HuH-7 (cell line): ENCODE results near the gene IFT172.
"Not testable (repeated sequence)": the region's sequence is repeated elsewhere in the genome, so short reads cannot be mapped to it uniquely, and the experiment has no call there.

Experiments used
- DNase-seq: peaks from one replicate; pipeline ENCODE4 v3.0.0; 2011; ENCODE audit warnings: low spot score

Gene IFT172

GRCh38 chr2:27489498-27490397, at the start of gene IFT172:
Gene IFT172 (minus strand): TSS chr2:27489743. CDS start chr2:27489653, 90 bp downstream.
- DNase-seq, result peak; percentile 94

GRCh38 chr2:27538839-27539450, 49.4 kb upstream of the IFT172 start:
- not testable (repeated sequence) for DNase-seq

GRCh38 chr2:27537287-27537686, 47.7 kb upstream of the IFT172 start:
- no peak for DNase-seq

- no peak for DNase-seq
Measured at GRCh38 chr2:27531983-27532382, 42.4 kb upstream of the IFT172 start.

GRCh38 chr2:27527182-27527581, 37.6 kb upstream of the IFT172 start:
- DNase-seq, result no peak

- DNase-seq, result no peak
Measured at GRCh38 chr2:27522400-27522945, 32.9 kb upstream of the IFT172 start.

GRCh38 chr2:27520316-27520715, 30.8 kb upstream of the IFT172 start:
- DNase-seq, result no peak

- no peak for DNase-seq
Measured at GRCh38 chr2:27518782-27519113, 29.2 kb upstream of the IFT172 start.

GRCh38 chr2:27518113-27518781, 28.7 kb upstream of the IFT172 start:
- DNase-seq, result no peak

GRCh38 chr2:27509326-27509725, 19.8 kb upstream of the IFT172 start:
- DNase-seq, result no peak

- DNase-seq, result no peak
Measured at GRCh38 chr2:27507293-27507692, 17.8 kb upstream of the IFT172 start.

GRCh38 chr2:27506587-27506986, 17.0 kb upstream of the IFT172 start:
- no peak for DNase-seq

- no peak for DNase-seq
Measured at GRCh38 chr2:27502142-27502541, 12.6 kb upstream of the IFT172 start.

- DNase-seq, result no peak
Measured at GRCh38 chr2:27501042-27501441, 11.5 kb upstream of the IFT172 start.

GRCh38 chr2:27498975-27499374, 9.4 kb upstream of the IFT172 start:
- no peak for DNase-seq

GRCh38 chr2:27497288-27497627, 7.7 kb upstream of the IFT172 start:
- DNase-seq, result no peak

- peak; percentile 50 for DNase-seq
Measured at GRCh38 chr2:27496357-27497287, 7.1 kb upstream of the IFT172 start, which contains the start of gene GCKR. Gene GCKR (plus strand): TSS chr2:27496839. CDS start chr2:27496905, 66 bp downstream.

GRCh38 chr2:27495840-27496356, 6.4 kb upstream of the IFT172 start:
- DNase-seq, result no peak

GRCh38 chr2:27494944-27495554, 5.5 kb upstream of the IFT172 start, which contains the start of gene FNDC4:
Gene FNDC4 (minus strand): TSS chr2:27495200. CDS start chr2:27494679, 521 bp downstream.
- DNase-seq, result peak; percentile 43

- DNase-seq, result no peak
Measured at GRCh38 chr2:27494284-27494943, 4.9 kb upstream of the IFT172 start.
